IgD-negative memory B cell (primary cell): ENCODE data around the gene SECISBP2. TPM values are rescaled to one million over a fixed set of nuclear protein-coding genes. Genes with fewer than 3 reads are reported as not detected.
"Not testable (repeated sequence)": the region's sequence is repeated elsewhere in the genome, so short reads cannot be mapped to it uniquely, and the experiment has no call there.

Source experiments
- H3K27ac Mint-ChIP-seq, 3 donors: one replicate each; pipeline ENCODE4 v1.8.0; 2020 to 2022; ENCODE audit warnings: mild to moderate bottlenecking in 3 of 3, mixed read lengths in 3 of 3, moderate library complexity in 1 of 3
- H3K27me3 Mint-ChIP-seq: one replicate; pipeline ENCODE4 v1.8.0; 2021; ENCODE audit warnings: mixed read lengths
- H3K36me3 Mint-ChIP-seq: one replicate; pipeline ENCODE4 v1.8.0; 2020; ENCODE audit warnings: mild to moderate bottlenecking, mixed read lengths
- H3K4me1 Mint-ChIP-seq, 3 donors: one replicate each; pipeline ENCODE4 v1.8.0; 2020 to 2022; ENCODE audit warnings: mixed read lengths in 3 of 3, mild to moderate bottlenecking in 1 of 3
- H3K4me3 Mint-ChIP-seq, 4 donors: one replicate each; pipeline ENCODE4 v1.8.0; 2020 to 2022; ENCODE audit warnings: mild to moderate bottlenecking in 4 of 4, mixed read lengths in 4 of 4, moderate library complexity in 3 of 4
- H3K9me3 Mint-ChIP-seq, 3 donors: one replicate each; pipeline ENCODE4 v1.8.0; 2020 to 2021; ENCODE audit warnings: mixed read lengths in 3 of 3, mild to moderate bottlenecking in 1 of 3
- polyA plus RNA-seq: library from polyadenylated mRNA; unstranded; fragments of 300-500 nt; fragmentation: Illumina TruSeq; gene quantifications from one replicate; pipeline ENCODE4 v1.2.3, GENCODE V29; 2021

Gene SECISBP2
- polyA plus RNA-seq, 1 donor from 2014 or later = 30.6 TPM

DNA sequence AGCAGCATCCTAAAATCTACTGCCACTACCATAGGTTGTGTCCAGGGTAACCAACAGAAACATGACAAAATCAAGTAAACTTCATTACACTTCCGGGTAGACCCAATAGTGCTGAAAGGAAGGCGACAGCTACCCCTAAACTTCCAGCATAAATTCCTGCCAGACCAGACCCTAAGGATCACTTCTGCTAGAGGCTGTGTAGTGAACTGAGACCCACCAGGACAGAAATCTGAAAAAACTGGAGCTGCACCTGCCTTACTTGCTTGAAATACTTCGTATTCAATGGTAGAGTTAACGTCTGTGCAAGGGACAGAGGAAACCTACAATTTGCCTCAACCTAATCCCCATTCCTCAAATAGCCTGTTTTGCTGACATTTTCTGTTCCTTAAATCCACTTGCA, 1.0 kb upstream of the SECISBP2 start:
- peak overlapping the region; percentile 96 to 99 (median 97) for H3K27ac Mint-ChIP-seq
- H3K4me1 Mint-ChIP-seq = peaks cover 37 to 63% (median 44%) of the 10 kb centered on the region in 3 donors
- no peaks in the 10 kb centered on the region for H3K9me3 Mint-ChIP-seq
- no peaks in the 10 kb centered on the region for H3K27me3 Mint-ChIP-seq
- no peaks in the 10 kb centered on the region for H3K36me3 Mint-ChIP-seq
- peak overlapping the region; percentile 92 to 99 (median 96) for H3K4me3 Mint-ChIP-seq

DNA sequence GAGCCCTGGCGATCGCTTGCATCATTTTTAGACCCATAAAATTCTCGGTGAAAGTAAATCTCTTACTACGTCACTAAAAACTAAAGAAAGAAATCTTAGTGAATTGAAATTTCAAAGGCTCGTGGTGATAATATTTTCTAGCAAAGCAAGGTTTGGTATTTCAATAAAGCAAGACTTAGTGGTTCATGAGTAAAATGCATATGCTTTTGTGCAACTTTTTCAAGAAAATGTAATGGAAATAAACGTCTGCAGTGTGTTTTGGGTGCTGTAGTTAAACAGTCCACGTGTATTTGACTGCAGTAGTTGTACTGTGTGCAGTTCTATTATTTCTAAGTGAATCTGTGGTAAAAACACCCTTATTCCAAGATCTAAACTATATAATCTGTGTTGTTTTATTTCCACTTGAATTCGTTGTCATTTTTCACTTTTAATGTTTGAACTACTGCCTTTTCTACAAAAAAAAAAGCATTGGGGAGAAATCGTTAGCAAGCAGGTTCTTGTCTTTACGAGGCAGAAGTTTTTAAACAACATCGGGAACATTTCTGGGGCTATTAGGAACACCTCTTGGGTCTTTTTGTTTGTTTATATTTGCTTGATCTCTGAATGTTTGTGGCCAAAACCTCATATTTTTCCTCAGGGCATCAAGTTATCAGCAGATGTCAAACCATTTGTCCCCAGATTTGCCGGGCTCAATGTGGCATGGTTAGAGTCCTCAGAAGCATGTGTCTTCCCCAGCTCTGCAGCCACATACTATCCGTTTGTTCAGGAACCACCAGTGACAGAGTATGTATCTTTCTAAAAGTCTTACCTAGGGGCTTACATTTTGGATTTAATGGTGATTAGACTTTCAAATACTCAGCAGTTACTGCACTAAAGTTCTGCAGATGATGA, 960 bp downstream of the SECISBP2 start:
- H3K36me3 Mint-ChIP-seq = no peaks in the 10 kb centered on the region
- peaks cover 40 to 58% (median 43%) of the 10 kb centered on the region in 3 donors for H3K4me1 Mint-ChIP-seq
- no peaks in the 10 kb centered on the region for H3K27me3 Mint-ChIP-seq
- H3K27ac Mint-ChIP-seq = peak overlapping the region; percentile 96 to 99 (median 97)
- H3K9me3 Mint-ChIP-seq = no peaks in the 10 kb centered on the region
- peak overlapping the region; percentile 92 to 99 (median 96) for H3K4me3 Mint-ChIP-seq

DNA sequence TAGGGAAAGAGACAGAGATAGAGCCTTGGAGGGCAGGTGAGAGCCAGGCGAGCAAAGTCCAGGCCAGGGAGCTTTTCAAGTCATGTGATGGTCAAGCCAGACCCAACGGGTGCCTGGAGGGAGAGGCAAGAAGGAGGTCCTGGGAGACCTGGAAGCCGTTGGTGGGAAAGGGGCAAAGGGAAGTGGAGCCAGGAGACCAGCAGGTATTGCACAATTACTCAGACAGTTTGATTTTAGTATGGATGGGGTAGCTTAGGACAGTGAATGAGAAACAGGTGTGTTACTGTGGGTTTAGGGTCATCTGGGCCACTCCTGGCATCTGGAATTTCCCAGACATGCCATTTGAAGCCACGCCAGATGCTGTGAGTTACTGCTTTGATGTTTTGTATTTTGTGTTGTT, 5.1 kb downstream of the SECISBP2 start:
- H3K4me1 Mint-ChIP-seq = peaks cover 29 to 45% (median 38%) of the 10 kb centered on the region in 3 donors
- H3K27me3 Mint-ChIP-seq = no peaks in the 10 kb centered on the region
- H3K27ac Mint-ChIP-seq = peak overlapping the region in 2 of 3 donors; percentile 2 to 25
- no peaks in the 10 kb centered on the region for H3K36me3 Mint-ChIP-seq
- no peak overlapping the region for H3K4me3 Mint-ChIP-seq
- no peaks in the 10 kb centered on the region for H3K9me3 Mint-ChIP-seq

- no peaks in the 10 kb centered on the region for H3K9me3 Mint-ChIP-seq
- H3K27me3 Mint-ChIP-seq = no peaks in the 10 kb centered on the region
- H3K27ac Mint-ChIP-seq = no peak overlapping the region
- no peak overlapping the region for H3K4me3 Mint-ChIP-seq
- peaks cover 2% of the 10 kb centered on the region for H3K36me3 Mint-ChIP-seq
- peaks cover 19 to 33% (median 26%) of the 10 kb centered on the region in 3 donors for H3K4me1 Mint-ChIP-seq
These were observed 7.4 kb downstream of the SECISBP2 start for GRCh38 chr9:89325733-89326132.

- Mint-ChIP-seq H3K9me3 (no peaks in the 10 kb centered on the region), H3K27ac (no peak overlapping the region), H3K4me1 (peaks cover 11 to 15% (median 13%) of the 10 kb centered on the region in 3 donors), H3K4me3 (no peak overlapping the region), H3K36me3 (peaks cover 3% of the 10 kb centered on the region), H3K27me3 (no peaks in the 10 kb centered on the region)
These were observed 9.8 kb downstream of the SECISBP2 start for GRCh38 chr9:89328064-89328463.

DNA sequence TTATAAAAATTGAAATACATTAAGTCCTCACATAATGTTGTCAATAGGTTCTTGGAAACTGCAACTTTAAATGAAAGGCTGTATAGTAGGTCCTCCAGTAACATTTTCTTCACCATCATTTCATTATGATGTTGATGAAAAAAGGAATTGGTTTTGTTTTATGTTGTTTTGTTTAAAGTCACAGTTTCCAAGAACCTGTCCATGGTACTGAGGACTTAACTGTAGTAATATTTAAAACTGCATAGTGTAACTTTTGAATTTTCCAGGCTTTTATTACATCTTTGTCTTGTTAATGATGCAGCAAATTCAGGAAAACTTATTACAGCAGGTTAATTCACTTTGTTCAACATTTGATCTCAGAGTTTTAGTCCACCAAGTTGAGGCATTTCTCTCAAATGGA, 11.6 kb downstream of the SECISBP2 start:
- Mint-ChIP-seq H3K4me3 (no peak overlapping the region), H3K27ac (no peak overlapping the region), H3K4me1 (peaks cover 4 to 7% (median 6%) of the 10 kb centered on the region in 3 donors), H3K27me3 (no peaks in the 10 kb centered on the region), H3K36me3 (peaks cover 7% of the 10 kb centered on the region), H3K9me3 (no peaks in the 10 kb centered on the region)

GRCh38 chr9:89330513-89330912, 12.2 kb downstream of the SECISBP2 start:
- no peak overlapping the region for H3K4me3 Mint-ChIP-seq
- no peaks in the 10 kb centered on the region for H3K27me3 Mint-ChIP-seq
- H3K36me3 Mint-ChIP-seq = peaks cover 8% of the 10 kb centered on the region
- peaks cover 1 to 5% (median 4%) of the 10 kb centered on the region in 3 donors for H3K4me1 Mint-ChIP-seq
- no peak overlapping the region for H3K27ac Mint-ChIP-seq
- no peaks in the 10 kb centered on the region for H3K9me3 Mint-ChIP-seq

DNA sequence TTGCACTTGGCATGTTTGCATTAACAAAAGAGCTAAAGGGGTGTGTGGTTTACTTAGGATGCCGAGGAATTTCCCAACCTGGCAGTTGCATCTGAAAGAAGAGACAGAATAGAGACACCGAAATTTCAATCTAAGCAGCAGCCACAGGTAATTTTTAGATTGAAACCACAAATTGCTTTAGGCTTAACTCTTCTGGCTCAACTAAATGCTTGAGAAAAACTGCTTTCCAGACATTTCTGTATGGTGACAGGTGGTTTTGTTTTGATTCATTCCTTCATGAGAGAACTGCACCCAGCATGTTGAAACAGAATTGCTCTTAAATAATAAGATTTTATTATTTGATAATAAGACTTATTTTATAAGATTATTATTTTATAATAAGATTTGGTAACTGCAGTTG, 21.5 kb downstream of the SECISBP2 start:
- H3K9me3 Mint-ChIP-seq = no peaks in the 10 kb centered on the region
- no peak overlapping the region for H3K4me3 Mint-ChIP-seq
- no peak overlapping the region for H3K27ac Mint-ChIP-seq
- peaks cover 28% of the 10 kb centered on the region for H3K36me3 Mint-ChIP-seq
- no peaks in the 10 kb centered on the region for H3K27me3 Mint-ChIP-seq
- H3K4me1 Mint-ChIP-seq = peaks cover 0 to 3% (median 2%) of the 10 kb centered on the region in 3 donors

- H3K27ac Mint-ChIP-seq = peak overlapping the region in 1 of 3 donors; percentile 27
- peaks cover 26% of the 10 kb centered on the region for H3K36me3 Mint-ChIP-seq
- no peaks in the 10 kb centered on the region for H3K27me3 Mint-ChIP-seq
- H3K4me1 Mint-ChIP-seq = peaks cover 0 to 3% (median 2%) of the 10 kb centered on the region in 3 donors
- no peaks in the 10 kb centered on the region for H3K9me3 Mint-ChIP-seq
- no peak overlapping the region for H3K4me3 Mint-ChIP-seq
These were observed 22.0 kb downstream of the SECISBP2 start for GRCh38 chr9:89340332-89340731.

- Mint-ChIP-seq H3K9me3 (no peaks in the 10 kb centered on the region), H3K36me3 (peaks cover 26% of the 10 kb centered on the region), H3K4me3 (no peak overlapping the region), H3K27me3 (no peaks in the 10 kb centered on the region), H3K4me1 (peaks cover 0 to 3% (median 3%) of the 10 kb centered on the region in 3 donors), H3K27ac (no peak overlapping the region)
These were observed 23.9 kb downstream of the SECISBP2 start for GRCh38 chr9:89342213-89342612.

DNA sequence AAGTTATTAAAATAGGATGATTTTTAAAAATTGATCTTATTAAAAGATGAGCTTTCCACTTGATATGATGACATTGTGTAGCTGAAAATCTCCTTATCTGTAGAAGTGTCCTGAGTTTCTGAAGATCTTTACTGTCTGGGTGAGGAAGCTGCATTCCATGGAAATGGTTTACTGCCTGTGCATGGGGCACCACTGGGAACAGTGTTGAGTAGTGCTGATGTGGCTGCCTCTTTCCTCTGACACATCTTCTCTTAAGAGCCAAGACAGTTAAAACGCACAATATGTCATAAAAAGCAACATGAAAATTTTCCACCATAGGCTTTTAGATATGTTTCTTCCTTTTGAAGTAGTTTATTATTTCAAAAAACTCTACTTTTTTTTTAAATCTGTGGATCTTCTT, 24.6 kb downstream of the SECISBP2 start:
- peaks cover 26% of the 10 kb centered on the region for H3K36me3 Mint-ChIP-seq
- H3K9me3 Mint-ChIP-seq = no peaks in the 10 kb centered on the region
- no peaks in the 10 kb centered on the region for H3K27me3 Mint-ChIP-seq
- no peak overlapping the region for H3K4me3 Mint-ChIP-seq
- peaks cover 0 to 3% (median 3%) of the 10 kb centered on the region in 3 donors for H3K4me1 Mint-ChIP-seq
- no peak overlapping the region for H3K27ac Mint-ChIP-seq

DNA sequence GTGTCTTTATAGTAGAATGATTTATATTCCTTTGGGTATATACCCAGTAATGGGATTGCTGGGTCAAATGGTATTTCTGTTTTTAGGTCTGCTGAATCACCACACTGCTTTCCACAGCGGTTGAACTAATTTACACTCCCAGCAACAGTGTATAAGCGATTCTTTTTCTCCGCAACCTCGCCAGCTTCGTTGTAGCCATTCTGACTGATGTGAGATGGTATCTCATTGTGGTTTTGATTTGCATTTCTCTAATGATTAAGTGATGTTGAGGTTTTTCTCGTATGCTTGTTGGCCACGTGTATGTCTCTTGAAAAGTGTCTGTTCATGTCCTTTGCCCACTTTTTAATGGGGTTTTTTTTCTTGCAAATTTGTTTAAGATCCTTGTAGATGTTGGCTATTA, 25.5 kb downstream of the SECISBP2 start:
- not testable (repeated sequence) for H3K4me3 Mint-ChIP-seq, H3K9me3 Mint-ChIP-seq, H3K27me3 Mint-ChIP-seq, H3K4me1 Mint-ChIP-seq, H3K27ac Mint-ChIP-seq
- peaks cover 24% of the 10 kb centered on the region for H3K36me3 Mint-ChIP-seq

DNA sequence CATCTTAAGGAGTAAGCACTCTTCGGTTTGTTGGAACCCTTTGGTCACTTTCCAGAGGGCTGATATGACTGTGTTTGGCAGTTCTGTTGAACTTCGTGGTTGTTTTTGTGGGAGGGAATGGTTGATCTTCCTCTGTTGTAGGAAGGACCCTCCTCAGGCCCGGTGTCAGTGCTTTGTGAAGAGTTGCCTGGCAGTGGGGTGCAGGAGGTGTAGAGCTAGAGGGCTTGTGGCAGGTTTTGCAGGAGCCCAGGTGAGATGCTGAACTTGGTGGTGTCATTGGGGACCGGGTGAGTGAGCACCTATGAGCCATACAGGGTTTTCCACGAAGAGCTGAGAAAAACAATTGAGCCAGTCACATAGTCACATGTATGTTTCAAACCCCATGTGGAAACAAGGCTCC, 27.2 kb downstream of the SECISBP2 start:
- Mint-ChIP-seq H3K9me3 (no peaks in the 10 kb centered on the region), H3K36me3 (peaks cover 26% of the 10 kb centered on the region), H3K27ac (no peak overlapping the region), H3K4me3 (no peak overlapping the region), H3K27me3 (no peaks in the 10 kb centered on the region), H3K4me1 (peaks cover 0 to 3% (median 3%) of the 10 kb centered on the region in 3 donors)

DNA sequence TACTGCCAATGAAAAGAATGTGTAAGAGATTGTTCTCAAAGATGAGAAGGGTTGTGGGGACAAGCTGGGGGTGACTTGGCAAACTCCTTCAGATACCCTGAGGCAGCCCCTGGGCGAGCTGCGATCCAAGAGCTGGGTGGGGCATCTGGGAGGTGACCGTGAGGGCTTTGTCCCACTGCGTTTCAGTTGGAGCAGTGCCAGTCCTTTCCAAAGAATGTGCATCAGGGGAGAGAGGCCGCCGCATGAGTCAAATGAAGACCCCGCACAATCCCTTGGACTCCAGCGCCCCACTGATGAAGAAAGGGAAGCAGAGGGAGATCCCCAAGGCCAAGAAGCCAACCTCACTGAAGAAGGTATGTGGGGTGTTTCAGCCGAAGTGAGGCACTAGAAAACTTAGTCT, 28.4 kb downstream of the SECISBP2 start:
- Mint-ChIP-seq H3K4me3 (no peak overlapping the region), H3K9me3 (no peaks in the 10 kb centered on the region), H3K4me1 (peaks cover 3 to 4% (median 3%) of the 10 kb centered on the region in 3 donors), H3K27me3 (no peaks in the 10 kb centered on the region), H3K36me3 (peaks cover 22% of the 10 kb centered on the region), H3K27ac (peak overlapping the region in 1 of 3 donors; percentile 84)

DNA sequence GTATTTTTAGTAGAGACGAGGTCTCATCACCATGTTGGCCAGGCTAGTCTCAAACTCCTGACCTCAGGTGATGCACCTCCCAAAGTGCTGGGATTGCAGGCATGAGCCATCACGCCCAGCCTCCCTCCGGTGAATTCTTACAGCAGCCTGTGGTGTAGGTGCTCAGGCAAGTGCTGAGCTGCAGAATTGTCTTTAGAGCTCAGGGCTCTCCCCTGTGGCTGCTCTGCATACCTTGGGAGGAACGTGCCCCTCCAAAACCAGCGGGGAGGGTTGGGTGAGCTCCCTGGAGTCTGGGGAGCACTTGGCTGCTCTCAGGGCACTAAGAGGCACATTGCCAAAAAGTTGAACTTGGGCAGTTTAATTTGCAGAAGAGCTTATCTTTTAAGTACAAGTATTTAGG, 29.4 kb downstream of the SECISBP2 start:
- H3K36me3 Mint-ChIP-seq = peaks cover 14% of the 10 kb centered on the region
- no peak overlapping the region for H3K27ac Mint-ChIP-seq
- no peaks in the 10 kb centered on the region for H3K27me3 Mint-ChIP-seq
- no peaks in the 10 kb centered on the region for H3K9me3 Mint-ChIP-seq
- peaks cover 8 to 9% (median 9%) of the 10 kb centered on the region in 3 donors for H3K4me1 Mint-ChIP-seq
- H3K4me3 Mint-ChIP-seq = no peak overlapping the region

DNA sequence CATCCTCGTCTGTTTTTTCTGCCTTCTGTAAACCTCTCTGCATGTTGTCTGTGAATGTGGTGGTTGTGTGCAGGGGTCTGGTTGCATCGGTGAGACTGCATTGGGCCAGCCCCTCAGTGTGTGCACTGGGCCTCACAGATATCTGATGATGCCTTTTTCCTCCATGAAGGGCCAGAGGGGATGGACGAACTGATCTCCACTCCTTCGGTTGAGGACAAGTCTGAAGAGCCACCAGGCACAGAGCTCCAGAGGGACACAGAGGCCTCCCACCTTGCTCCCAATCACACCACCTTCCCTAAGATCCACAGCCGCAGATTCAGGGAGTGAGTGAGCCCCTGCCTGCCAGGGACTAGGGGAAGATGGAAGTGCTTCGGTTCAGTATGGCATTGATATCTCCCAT, 31.3 kb downstream of the SECISBP2 start:
- Mint-ChIP-seq H3K36me3 (peaks cover 2% of the 10 kb centered on the region), H3K4me3 (no peak overlapping the region), H3K27me3 (no peaks in the 10 kb centered on the region), H3K4me1 (peaks cover 6 to 10% (median 9%) of the 10 kb centered on the region in 3 donors), H3K27ac (no peak overlapping the region), H3K9me3 (no peaks in the 10 kb centered on the region)
